CD4-positive, alpha-beta memory T cell (primary cell): ENCODE data around the gene PAQR5. TPM values are rescaled to one million over a fixed set of nuclear protein-coding genes. Genes with fewer than 3 reads are reported as not detected.

Experiments
- CTCF ChIA-PET: fragments of 350-600 bp; sonication (Branson Sonifier 250); formaldehyde crosslinking; loops from one replicate; lab custom pipeline; 2021; ENCODE audit warnings: inconsistent platforms; ENCODE audit not compliant: partially characterized antibody; lab: Charles Lee
- POLR2A ChIA-PET: fragments of 350-600 bp; sonication (Branson Sonifier 250); formaldehyde crosslinking; loops from one replicate; lab custom pipeline; 2021; ENCODE audit not compliant: partially characterized antibody; lab: Charles Lee
- DNase-seq, 5 donors: peaks; one replicate each; pipeline versions ENCODE4 v3.0.0 to v3.0.0-alpha.2; 2020 to 2022; ENCODE audit warnings: mixed read lengths in 1 of 5
- H3K27ac ChIP-seq: one replicate; pipeline ENCODE4 v1.7.0; 2013; ENCODE audit warnings: low read depth, low read length
- H3K27me3 ChIP-seq: 2 replicates; pipeline ENCODE4 v1.7.0; 2013; ENCODE audit warnings: mild to moderate bottlenecking, low read length, moderate library complexity; ENCODE audit not compliant: insufficient read depth
- H3K36me3 ChIP-seq: 2 replicates; pipeline ENCODE4 v1.7.0; 2013; ENCODE audit warnings: mild to moderate bottlenecking, low read length, moderate library complexity; ENCODE audit not compliant: insufficient read depth
- H3K4me1 ChIP-seq: 2 replicates; pipeline ENCODE4 v1.7.0; 2013; ENCODE audit warnings: mild to moderate bottlenecking, low read length, moderate library complexity; ENCODE audit not compliant: insufficient read depth
- H3K4me3 ChIP-seq, 2 donors: one replicate each; pipeline ENCODE4 v1.7.0; 2013; ENCODE audit warnings: low read length in 2 of 2, mild to moderate bottlenecking in 1 of 2
- H3K9me3 ChIP-seq, 2 donors: one replicate each; pipeline ENCODE4 v1.7.0; 2013; ENCODE audit warnings: low read length in 2 of 2, control low read depth in 1 of 2; ENCODE audit not compliant: control insufficient read depth in 1 of 2
- H3K27ac Mint-ChIP-seq, 7 donors: one replicate each; pipeline ENCODE4 v1.8.0; 2020 to 2021; ENCODE audit warnings: mixed read lengths in 7 of 7, mild to moderate bottlenecking in 6 of 7, inconsistent platforms in 3 of 7, moderate library complexity in 3 of 7
- H3K27me3 Mint-ChIP-seq, 2 donors: one replicate each; pipeline ENCODE4 v1.8.0; 2020 to 2021; ENCODE audit warnings: mixed read lengths in 2 of 2
- H3K36me3 Mint-ChIP-seq, 2 donors: one replicate each; pipeline ENCODE4 v1.8.0; 2020 to 2021; ENCODE audit warnings: mixed read lengths in 2 of 2, inconsistent platforms in 1 of 2, mild to moderate bottlenecking in 1 of 2
- H3K4me1 Mint-ChIP-seq, 4 donors: one replicate each; pipeline ENCODE4 v1.8.0; 2020 to 2021; ENCODE audit warnings: mixed read lengths in 4 of 4, mild to moderate bottlenecking in 1 of 4
- H3K4me3 Mint-ChIP-seq, 8 donors: one replicate each; pipeline ENCODE4 v1.8.0; 2020 to 2021; ENCODE audit warnings: mixed read lengths in 8 of 8, mild to moderate bottlenecking in 7 of 8, moderate library complexity in 6 of 8, inconsistent platforms in 3 of 8
- H3K9me3 Mint-ChIP-seq, 8 donors: one replicate each; pipeline ENCODE4 v1.8.0; 2020 to 2021; ENCODE audit warnings: mixed read lengths in 8 of 8, mild to moderate bottlenecking in 5 of 8, inconsistent platforms in 3 of 8, moderate library complexity in 1 of 8
- intact Hi-C: fragments of 100-400 bp; cut with micrococcal nuclease; formaldehyde crosslinking; loops from one replicate; pipeline ENCODE4 v1.15.1; 2023
- polyA plus RNA-seq, 2 donors: library from polyadenylated mRNA; unstranded; fragments of 300-500 nt; fragmentation: Illumina TruSeq; gene quantifications; one replicate each; pipeline ENCODE4 v1.2.3, GENCODE V29; 2021
- total RNA-seq, 2 experiments: library from RNA; stranded (reverse); gene quantifications; one replicate each; pipeline ENCODE4 v1.2.3, GENCODE V29; 2021

PAQR5 gene
- total and polyA plus RNA-seq, 4 experiments from 2014 or later, result 0.20 TPM; not detected in 3

DNA sequence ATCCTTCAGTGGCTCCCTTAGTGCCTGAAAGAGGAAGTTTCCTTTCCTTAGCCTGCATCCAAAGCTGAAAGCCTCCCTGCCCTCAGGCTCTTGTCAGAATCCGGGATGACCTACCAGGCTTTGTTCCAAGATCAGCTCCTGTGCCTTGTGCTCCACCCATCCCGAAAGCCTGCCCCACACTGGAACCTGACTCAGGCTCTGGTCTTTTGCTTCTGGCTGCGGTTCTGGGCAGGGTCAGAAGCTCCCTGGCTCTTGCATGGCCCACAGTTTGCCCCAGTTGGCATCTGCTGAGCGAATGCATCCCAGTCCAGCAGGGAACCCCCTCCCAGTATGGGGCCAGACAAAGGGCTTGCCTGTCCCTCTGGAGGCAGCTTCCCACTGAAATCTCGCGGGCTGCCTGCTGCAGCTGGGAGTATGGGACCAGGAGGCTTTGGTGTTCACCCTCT is 89.6 kb downstream of the PAQR5 start:
- Mint-ChIP-seq H3K36me3 (no peaks in the 10 kb centered on the region), H3K4me1 (no peaks in the 10 kb centered on the region), H3K4me3 (no peak overlapping the region), H3K27me3 (peaks cover 3 to 6% of the 10 kb centered on the region in 2 donors), H3K27ac (peak overlapping the region in 1 of 7 donors; percentile 32), H3K9me3 (no peaks in the 10 kb centered on the region)
- H3K9me3 ChIP-seq, result no peaks in the 10 kb centered on the region
- H3K4me1 ChIP-seq, result no peaks in the 10 kb centered on the region
- CTCF ChIA-PET, result interaction anchor here (0.8 to 1.4 kb wide), 2 partner anchors 331 to 332 kb away, joined by 3 read pairs; no protein-coding TSS in a partner anchor
- H3K27me3 ChIP-seq, result no peaks in the 10 kb centered on the region
- H3K27ac ChIP-seq, result no peak overlapping the region
- H3K36me3 ChIP-seq, result no peaks in the 10 kb centered on the region
- no peak for DNase-seq
- H3K4me3 ChIP-seq, result no peak overlapping the region
- POLR2A ChIA-PET, result no interaction called here
- intact Hi-C loops, result no loop called here

DNA sequence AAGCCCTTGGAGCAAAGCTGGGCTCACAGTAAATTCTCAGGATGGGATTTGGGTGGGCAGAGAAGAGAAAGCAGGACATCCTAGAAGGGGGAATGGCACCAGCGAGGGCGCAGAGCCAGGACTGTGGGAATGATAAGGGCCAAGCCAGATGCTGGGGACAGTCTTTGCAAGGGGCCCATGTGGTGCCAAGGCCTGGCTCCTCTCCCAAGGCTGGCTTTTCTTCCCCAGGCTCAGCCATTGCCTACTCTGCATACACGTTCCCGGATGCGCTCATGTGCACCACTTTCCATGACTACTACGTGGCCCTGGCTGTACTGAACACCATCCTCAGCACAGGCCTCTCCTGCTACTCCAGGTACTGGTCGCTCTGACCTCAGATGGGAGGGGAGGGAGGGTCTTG is 90.7 kb downstream of the PAQR5 start:
- POLR2A ChIA-PET, result no interaction called here
- Histone ChIP-seq H3K4me3 (no peak overlapping the region), H3K9me3 (no peaks in the 10 kb centered on the region), H3K36me3 (no peaks in the 10 kb centered on the region), H3K4me1 (peaks cover 2% of the 10 kb centered on the region), H3K27me3 (no peaks in the 10 kb centered on the region), H3K27ac (no peak overlapping the region)
- Mint-ChIP-seq H3K9me3 (no peaks in the 10 kb centered on the region), H3K4me1 (peaks cover 2% of the 10 kb centered on the region in 4 donors), H3K4me3 (no peak overlapping the region), H3K36me3 (no peaks in the 10 kb centered on the region), H3K27ac (no peak overlapping the region), H3K27me3 (peaks cover 4 to 7% of the 10 kb centered on the region in 2 donors)
- intact Hi-C loops, result no loop called here
- CTCF ChIA-PET, result interaction anchor here (1.4 kb wide), 1 partner anchor 333 kb away, joined by 3 read pairs; no protein-coding TSS in a partner anchor
- no peak for DNase-seq

DNA sequence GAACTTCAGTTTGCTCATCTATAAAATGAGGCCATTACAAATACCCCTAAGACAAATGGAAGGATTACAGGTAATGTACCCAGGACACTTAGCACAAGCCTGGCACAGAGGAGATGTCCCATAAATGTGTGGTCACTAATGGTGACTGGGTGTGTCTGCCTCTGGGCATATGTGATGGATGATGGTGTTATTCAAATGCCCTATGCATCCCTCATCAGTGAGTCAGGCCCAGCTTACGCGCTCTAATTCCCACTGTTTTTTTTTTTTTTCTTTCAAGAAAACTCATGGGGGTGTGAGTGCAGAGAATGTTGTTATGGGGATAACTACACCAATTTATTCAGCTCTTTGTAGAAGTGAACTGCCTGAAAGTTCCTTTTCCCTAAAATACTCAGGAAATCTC is 91.9 kb downstream of the PAQR5 start:
- no peak overlapping the region for H3K4me3 ChIP-seq
- ChIA-PET POLR2A (no interaction called here), CTCF (interaction anchor here (1.2 to 6.4 kb wide), 2 partner anchors 333 to 359 kb away, joined by 3 to 100 read pairs; no protein-coding TSS in a partner anchor)
- peaks cover 4 to 7% (median 6%) of the 10 kb centered on the region in 4 donors for H3K4me1 Mint-ChIP-seq
- H3K4me1 ChIP-seq, result peaks cover 6% of the 10 kb centered on the region
- H3K27me3 ChIP-seq, result no peaks in the 10 kb centered on the region
- H3K9me3 Mint-ChIP-seq, result no peaks in the 10 kb centered on the region
- H3K36me3 ChIP-seq, result no peaks in the 10 kb centered on the region
- H3K36me3 Mint-ChIP-seq, result no peaks in the 10 kb centered on the region
- H3K27ac Mint-ChIP-seq, result no peak overlapping the region
- H3K9me3 ChIP-seq, result no peaks in the 10 kb centered on the region
- peaks cover 6 to 10% of the 10 kb centered on the region in 2 donors for H3K27me3 Mint-ChIP-seq
- intact Hi-C loops, result no loop called here
- no peak overlapping the region for H3K27ac ChIP-seq
- H3K4me3 Mint-ChIP-seq, result no peak overlapping the region
- no peak for DNase-seq

DNA sequence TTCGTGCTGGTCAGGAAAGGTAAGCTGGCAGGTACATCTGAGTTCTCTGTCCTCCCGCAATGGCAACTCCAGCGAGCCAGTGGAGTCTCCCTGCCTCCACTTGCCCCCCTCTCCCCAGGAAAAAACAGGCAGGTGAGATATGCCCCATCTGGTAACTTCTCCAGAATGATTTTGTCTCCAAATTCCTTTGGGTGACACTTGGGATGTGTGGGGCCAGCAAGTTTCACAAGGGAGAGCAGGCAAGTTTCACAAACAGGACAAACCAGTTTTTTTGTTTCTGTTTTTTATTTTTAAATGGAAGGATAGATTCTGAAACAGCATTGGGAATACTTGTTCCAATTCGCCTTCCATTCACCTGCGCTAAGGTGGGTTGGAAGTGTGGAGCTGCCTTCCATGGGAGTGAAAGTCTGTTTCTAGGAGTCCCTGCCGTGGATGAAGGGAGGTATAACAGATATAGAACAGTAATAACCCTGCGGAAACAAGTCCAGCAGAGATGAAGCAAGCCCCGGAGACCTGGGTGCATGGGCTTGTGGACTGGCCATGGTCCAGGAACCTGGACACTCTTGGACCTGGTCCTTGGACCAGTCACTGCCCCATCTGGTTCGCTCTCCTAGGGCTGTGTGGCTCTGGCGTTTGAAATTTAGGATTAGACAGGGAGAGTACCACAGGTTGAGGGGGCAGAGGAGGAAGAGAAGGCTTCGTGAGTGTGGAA is 92.5 kb downstream of the PAQR5 start:
- Histone ChIP-seq H3K9me3 (no peaks in the 10 kb centered on the region), H3K4me3 (no peak overlapping the region), H3K27ac (no peak overlapping the region), H3K36me3 (no peaks in the 10 kb centered on the region), H3K27me3 (no peaks in the 10 kb centered on the region), H3K4me1 (peaks cover 6% of the 10 kb centered on the region)
- no peak overlapping the region for H3K27ac Mint-ChIP-seq
- no peak overlapping the region for H3K4me3 Mint-ChIP-seq
- no peaks in the 10 kb centered on the region for H3K36me3 Mint-ChIP-seq
- no peak for DNase-seq
- ChIA-PET POLR2A (no interaction called here), CTCF (interaction anchor here (1.1 to 6.4 kb wide), 4 partner anchors 15 to 360 kb away, joined by 3 to 100 read pairs (median 4); no protein-coding TSS in a partner anchor)
- no peaks in the 10 kb centered on the region for H3K9me3 Mint-ChIP-seq
- peaks cover 6 to 10% of the 10 kb centered on the region in 2 donors for H3K27me3 Mint-ChIP-seq
- H3K4me1 Mint-ChIP-seq, result peaks cover 4 to 7% (median 6%) of the 10 kb centered on the region in 4 donors
- intact Hi-C loops, result no loop called here

DNA sequence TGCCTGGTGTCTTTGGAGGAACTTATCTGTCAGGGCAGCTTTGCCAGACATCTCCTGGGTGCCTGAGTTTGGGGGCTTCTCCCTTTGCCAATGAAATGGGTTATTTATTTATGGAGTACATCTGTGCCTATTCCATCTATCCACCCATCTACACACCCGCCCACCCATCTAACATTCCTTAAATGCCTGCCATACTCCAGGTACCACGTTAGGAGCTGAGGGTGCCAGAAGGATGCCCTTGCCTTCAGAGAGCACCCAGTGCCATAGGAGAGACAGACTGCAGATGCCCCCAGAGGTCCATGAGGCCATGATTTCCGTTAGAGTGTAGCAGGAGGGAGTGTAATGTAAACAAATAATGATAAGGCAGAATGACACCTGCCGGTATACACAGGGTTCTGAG is 93.6 kb downstream of the PAQR5 start:
- H3K36me3 Mint-ChIP-seq, result no peaks in the 10 kb centered on the region
- H3K27ac ChIP-seq, result no peak overlapping the region
- H3K27me3 ChIP-seq, result no peaks in the 10 kb centered on the region
- CTCF ChIA-PET, result interaction anchor here (1.1 to 6.4 kb wide), 3 partner anchors 17 to 358 kb away, joined by 3 to 100 read pairs (median 4); no protein-coding TSS in a partner anchor
- no peaks in the 10 kb centered on the region for H3K9me3 ChIP-seq
- intact Hi-C loops, result no loop called here
- H3K4me3 ChIP-seq, result no peak overlapping the region
- H3K36me3 ChIP-seq, result no peaks in the 10 kb centered on the region
- H3K4me3 Mint-ChIP-seq, result no peak overlapping the region
- H3K4me1 ChIP-seq, result peaks cover 6% of the 10 kb centered on the region
- H3K9me3 Mint-ChIP-seq, result no peaks in the 10 kb centered on the region
- H3K4me1 Mint-ChIP-seq, result peaks cover 4 to 7% (median 6%) of the 10 kb centered on the region in 4 donors
- no peak for DNase-seq
- peak overlapping the region in 1 of 7 donors; percentile 64 for H3K27ac Mint-ChIP-seq
- POLR2A ChIA-PET, result no interaction called here
- H3K27me3 Mint-ChIP-seq, result peaks cover 6 to 10% of the 10 kb centered on the region in 2 donors

DNA sequence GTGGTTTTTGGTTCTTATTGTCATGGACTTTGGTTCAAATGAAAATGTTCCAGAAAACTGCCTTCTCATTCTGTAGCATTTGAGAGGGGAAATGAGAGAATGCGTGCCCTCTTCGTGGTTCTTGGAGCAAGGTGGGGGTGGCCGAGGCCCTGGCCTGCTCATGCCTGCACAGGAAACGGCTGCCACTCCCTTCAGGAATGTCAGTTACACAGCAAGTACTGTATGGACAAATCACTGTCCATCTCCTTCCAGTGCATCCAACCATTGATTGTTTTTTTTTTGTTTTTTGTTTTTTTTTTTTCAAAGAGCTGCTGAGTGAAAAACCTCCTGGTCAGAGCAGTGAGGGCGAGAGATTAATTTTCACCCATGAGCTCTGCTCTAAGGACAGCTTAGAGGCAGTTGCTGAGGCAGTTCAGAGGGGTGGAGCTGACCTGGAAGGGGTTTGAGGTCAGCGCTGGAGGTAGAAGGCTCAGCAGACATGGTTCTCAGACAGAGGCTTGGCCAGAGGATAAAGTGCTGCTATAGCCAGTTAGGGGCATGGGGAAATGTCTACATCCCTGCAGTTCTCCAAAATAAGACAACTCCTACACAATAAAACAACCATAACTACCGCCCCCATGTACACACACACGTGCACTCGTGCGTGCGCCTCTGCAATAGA is 95.2 kb downstream of the PAQR5 start:
- peaks cover 6 to 10% of the 10 kb centered on the region in 2 donors for H3K27me3 Mint-ChIP-seq
- DNase-seq, result no peak
- no peaks in the 10 kb centered on the region for H3K9me3 Mint-ChIP-seq
- H3K4me1 Mint-ChIP-seq, result peaks cover 5 to 15% (median 7%) of the 10 kb centered on the region in 4 donors
- Histone ChIP-seq H3K27me3 (no peaks in the 10 kb centered on the region), H3K36me3 (no peaks in the 10 kb centered on the region), H3K4me1 (peaks cover 6% of the 10 kb centered on the region), H3K9me3 (no peaks in the 10 kb centered on the region), H3K4me3 (no peak overlapping the region), H3K27ac (no peak overlapping the region)
- peak overlapping the region in 1 of 7 donors; percentile 11 for H3K27ac Mint-ChIP-seq
- CTCF ChIA-PET, result interaction anchor here (1.0 to 6.4 kb wide), 14 partner anchors 9 to 362 kb away, joined by 3 to 100 read pairs (median 4); no protein-coding TSS in a partner anchor
- intact Hi-C loops, result no loop called here
- no peak overlapping the region for H3K4me3 Mint-ChIP-seq
- POLR2A ChIA-PET, result no interaction called here
- no peaks in the 10 kb centered on the region for H3K36me3 Mint-ChIP-seq
